CD14-positive monocyte (primary cell): ENCODE measurements around the gene PPM1B. TPM values are rescaled to one million over a fixed set of nuclear protein-coding genes. Genes with fewer than 3 reads are reported as not detected.

Source experiments
- DNase-seq, 3 donors: peaks; one replicate each; pipeline ENCODE4 v3.0.0-alpha.2; 2011 to 2022
- H2AFZ ChIP-seq: 2 replicates; pipeline ENCODE4 v1.6.0; 2012; ENCODE audit warnings: mild to moderate bottlenecking, low read depth, low read length, inconsistent platforms; ENCODE audit not compliant: insufficient read depth, poor library complexity, severe bottlenecking
- H3K27ac ChIP-seq, 2 donors: 1 replicate in 1 of 2; 2 replicates in 1 of 2; pipeline ENCODE4 v1.5.1; 2012 to 2013; ENCODE audit warnings: low read length in 2 of 2, control low read depth in 1 of 2, inconsistent platforms in 1 of 2, low read depth in 1 of 2, mild to moderate bottlenecking in 1 of 2
- H3K27me3 ChIP-seq, 2 donors: one replicate each; pipeline versions ENCODE4 v1.6.0 to v1.6.1; 2011 to 2013; ENCODE audit warnings: low read length in 2 of 2; ENCODE audit not compliant: control insufficient read depth in 2 of 2, insufficient read depth in 2 of 2
- H3K36me3 ChIP-seq, 2 donors: replicated peaks in 1 of 2; 1 replicate in 1 of 2; 2 replicates in 1 of 2; pipeline versions ENCODE4 v1.5.1 to v1.6.1; 2012 to 2013; ENCODE audit warnings: low read length in 2 of 2, control low read depth in 1 of 2, inconsistent platforms in 1 of 2, mild to moderate bottlenecking in 1 of 2; ENCODE audit not compliant: insufficient read depth in 2 of 2, control insufficient read depth in 1 of 2
- H3K4me1 ChIP-seq, 2 donors: 1 replicate in 1 of 2; 2 replicates in 1 of 2; pipeline versions ENCODE4 v1.5.1 to v1.6.1; 2012 to 2013; ENCODE audit warnings: low read length in 2 of 2, control low read depth in 1 of 2, inconsistent platforms in 1 of 2, mild to moderate bottlenecking in 1 of 2, moderate library complexity in 1 of 2; ENCODE audit not compliant: insufficient read depth in 2 of 2, control insufficient read depth in 1 of 2
- H3K4me2 ChIP-seq: replicated peaks from 2 replicates; pipeline ENCODE3; 2012; ENCODE audit warnings: low read length, moderate library complexity, mild to moderate bottlenecking; ENCODE audit not compliant: poor library complexity, severe bottlenecking; ENCODE audit errors: extremely low read depth
- H3K4me3 ChIP-seq, 3 experiments: fragments of 200-600 bp in 1 of 3; sonication (generic) in 1 of 3; replicated peaks in 1 of 3; 1 replicate in 2 of 3; 2 replicates in 1 of 3; pipeline ENCODE4 v1.5.1; 2011 to 2013; ENCODE audit warnings: low read length in 3 of 3, mild to moderate bottlenecking in 3 of 3, control low read depth in 2 of 3, low read depth in 2 of 3, inconsistent platforms in 1 of 3, moderate library complexity in 1 of 3
- H3K79me2 ChIP-seq: 2 replicates; pipeline ENCODE4 v1.6.0; 2012; ENCODE audit warnings: mild to moderate bottlenecking, control low read depth, inconsistent platforms, low read length, moderate library complexity; ENCODE audit not compliant: insufficient read depth
- H3K9ac ChIP-seq: 2 replicates; pipeline ENCODE4 v1.6.0; 2017; ENCODE audit warnings: low read length, mild to moderate bottlenecking; ENCODE audit not compliant: insufficient read depth, poor library complexity, severe bottlenecking
- H3K9me3 ChIP-seq, 2 donors: replicated peaks in 1 of 2; 1 replicate in 1 of 2; 2 replicates in 1 of 2; pipeline versions ENCODE4 v1.5.1 to v1.6.1; 2012 to 2013; ENCODE audit warnings: low read length in 2 of 2, control low read depth in 1 of 2; ENCODE audit not compliant: control insufficient read depth in 1 of 2, insufficient read depth in 1 of 2
- H4K20me1 ChIP-seq: 2 replicates; pipeline ENCODE4 v1.6.0; 2012; ENCODE audit warnings: mild to moderate bottlenecking, low read length, control low read depth, moderate library complexity; ENCODE audit not compliant: insufficient read depth
- H3K27ac Mint-ChIP-seq, 7 donors: one replicate each; pipeline ENCODE4 v1.8.0; 2020; ENCODE audit warnings: mild to moderate bottlenecking in 7 of 7, mixed read lengths in 7 of 7, moderate library complexity in 6 of 7, inconsistent platforms in 2 of 7
- H3K27me3 Mint-ChIP-seq, 3 donors: one replicate each; pipeline ENCODE4 v1.8.0; 2021 to 2022; ENCODE audit warnings: low read depth in 3 of 3, mild to moderate bottlenecking in 3 of 3, mixed read lengths in 3 of 3, moderate library complexity in 3 of 3, inconsistent platforms in 1 of 3
- H3K36me3 Mint-ChIP-seq, 2 donors: one replicate each; pipeline ENCODE4 v1.8.0; 2020; ENCODE audit warnings: mixed read lengths in 2 of 2, inconsistent platforms in 1 of 2, mild to moderate bottlenecking in 1 of 2
- H3K4me1 Mint-ChIP-seq: one replicate; pipeline ENCODE4 v1.8.0; 2020; ENCODE audit warnings: mild to moderate bottlenecking, mixed read lengths
- H3K4me3 Mint-ChIP-seq, 2 donors: one replicate each; pipeline ENCODE4 v1.8.0; 2020; ENCODE audit warnings: mild to moderate bottlenecking in 2 of 2, mixed read lengths in 2 of 2, moderate library complexity in 1 of 2
- H3K9me3 Mint-ChIP-seq, 7 donors: one replicate each; pipeline ENCODE4 v1.8.0; 2020 to 2022; ENCODE audit warnings: mixed read lengths in 7 of 7, mild to moderate bottlenecking in 6 of 7, moderate library complexity in 6 of 7, inconsistent platforms in 2 of 7
- CTCF ChIP-seq: fragments of 200-600 bp; IDR thresholded peaks from one replicate; pipeline ENCODE4 v1.8.0; 2022; ENCODE audit warnings: antibody characterized with exemption, mild to moderate bottlenecking
- WGBS: methylation state at CpG from one replicate; pipeline ENCODE4 v1.1.5; 2013; ENCODE audit warnings: missing lambda C conversion rate; ENCODE audit not compliant: insufficient coverage; 5-methylcytosine and 5-hydroxymethylcytosine counted together
- intact Hi-C, 2 donors: fragments of 100-400 bp; cut with micrococcal nuclease; formaldehyde crosslinking; loops; one replicate each; pipeline versions ENCODE4 v1.15.0 to v1.15.1; 2023
- polyA plus RNA-seq, 3 donors: library from polyadenylated mRNA; depleted of rRNA in 1 of 3; unstranded in 2 of 3; stranded (reverse) in 1 of 3; fragments of 300-500 nt in 2 of 3; fragments of >200 nt in 1 of 3; fragmentation: Illumina TruSeq in 2 of 3; gene quantifications; 1 replicate in 2 of 3; 2 replicates in 1 of 3; pipeline ENCODE4 v1.2.3, GENCODE V29; 2012 to 2021

The PPM1B gene
- polyA plus RNA-seq, 3 donors = 17.7 to 34.6 (median 24.9) TPM

DNA sequence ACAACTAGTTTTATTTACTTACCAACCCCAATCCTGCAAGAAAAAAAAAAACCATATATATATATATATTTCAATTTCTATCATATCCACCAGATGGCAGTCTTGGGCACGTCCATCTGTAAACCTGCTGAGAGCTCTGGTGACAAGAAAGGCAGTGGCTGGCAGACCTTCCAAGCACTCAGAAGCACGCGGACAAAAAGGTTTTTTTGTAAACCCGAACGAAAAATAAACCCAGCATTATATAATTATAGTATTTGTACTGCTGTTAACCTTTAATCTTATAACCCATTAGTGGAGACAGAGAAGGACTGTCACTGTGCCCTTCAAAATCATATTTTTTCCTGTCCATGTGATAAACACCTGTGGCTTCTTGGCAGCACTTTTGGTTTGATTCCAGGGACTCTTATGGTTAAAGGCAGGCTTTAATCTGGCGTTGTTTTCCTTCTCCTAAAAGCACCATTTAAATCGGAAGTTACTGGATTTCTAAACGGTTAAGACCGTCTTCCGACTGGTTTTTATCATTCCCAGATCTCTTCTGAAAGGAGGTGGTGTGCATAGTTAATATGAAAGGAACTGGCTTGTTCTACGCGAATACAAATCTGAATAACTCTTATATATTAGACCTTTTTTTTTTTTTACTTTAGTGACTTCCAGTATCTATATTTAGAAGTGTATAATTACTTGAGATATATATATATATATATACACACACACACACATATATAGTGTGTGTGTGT is 75.6 kb downstream of the PPM1B start:
- Histone ChIP-seq H2AFZ (no peak overlapping the region), H3K9me3 (no peaks in the 10 kb centered on the region), H3K36me3 (no peaks in the 10 kb centered on the region), H3K27ac (no peak overlapping the region), H3K27me3 (no peaks in the 10 kb centered on the region), H3K79me2 (no peaks in the 10 kb centered on the region), H3K4me1 (peaks cover 5 to 7% of the 10 kb centered on the region in 2 donors), H3K4me2 (peak overlapping the region; percentile 39), H3K4me3 (no peak overlapping the region), H3K9ac (no peak overlapping the region), H4K20me1 (no peaks in the 10 kb centered on the region)
- intact Hi-C loops = loop anchor here in 1 of 2 donors (10.0 kb wide), 1 partner anchor 710 kb away; no protein-coding TSS in a partner anchor
- peak; percentile 43 to 64 (median 55) for DNase-seq
- TF ChIP-seq CTCF = peak; percentile 80
- Mint-ChIP-seq H3K27me3 (peaks cover 0 to 4% (median 0%) of the 10 kb centered on the region in 3 donors), H3K9me3 (no peaks in the 10 kb centered on the region), H3K36me3 (no peaks in the 10 kb centered on the region), H3K4me1 (peaks cover 22% of the 10 kb centered on the region), H3K27ac (no peak overlapping the region), H3K4me3 (peak overlapping the region; percentile 46 to 49)
- no CpG with 5 or more reads among the region's 12 CpGs for WGBS

- H4K20me1 ChIP-seq = no peaks in the 10 kb centered on the region
- no peak overlapping the region for H3K4me3 Mint-ChIP-seq
- no peaks in the 10 kb centered on the region for H3K36me3 ChIP-seq
- no peak overlapping the region for H3K27ac ChIP-seq
- no peak overlapping the region for H3K4me3 ChIP-seq
- H3K79me2 ChIP-seq = no peaks in the 10 kb centered on the region
- H3K27ac Mint-ChIP-seq = no peak overlapping the region
- H2AFZ ChIP-seq = no peak overlapping the region
- peaks cover 22% of the 10 kb centered on the region for H3K4me1 Mint-ChIP-seq
- no peak for DNase-seq
- H3K27me3 Mint-ChIP-seq = peaks cover 0 to 4% (median 0%) of the 10 kb centered on the region in 3 donors
- no peak for TF ChIP-seq CTCF
- no peaks in the 10 kb centered on the region for H3K27me3 ChIP-seq
- no peak overlapping the region for H3K9ac ChIP-seq
- no peak overlapping the region for H3K4me2 ChIP-seq
- intact Hi-C loops = loop anchor here in 1 of 2 donors (10.0 kb wide), 1 partner anchor 710 kb away; no protein-coding TSS in a partner anchor
- peaks cover 0 to 2% (median 0%) of the 10 kb centered on the region in 7 donors for H3K9me3 Mint-ChIP-seq
- H3K36me3 Mint-ChIP-seq = no peaks in the 10 kb centered on the region
- WGBS = no CpG with 5 or more reads among the region's 3 CpGs
- H3K9me3 ChIP-seq = no peaks in the 10 kb centered on the region
- peaks cover 5 to 7% of the 10 kb centered on the region in 2 donors for H3K4me1 ChIP-seq
Observed at GRCh38 chr2:44245083-44245861, 76.6 kb downstream of the PPM1B start.
